H9 (cell line): ENCODE measurements around the gene TBCEL. TPM values are rescaled to one million over a fixed set of nuclear protein-coding genes. Genes with fewer than 3 reads are reported as not detected.

Source experiments
- DNase-seq: peaks from one replicate; pipeline ENCODE4 v3.0.0-alpha.2; 2017
- H2AFZ ChIP-seq: one replicate; pipeline ENCODE4 v1.6.1; 2013; ENCODE audit warnings: mild to moderate bottlenecking, low read length, control low read depth, moderate library complexity
- H2AK5ac ChIP-seq: 2 replicates; pipeline ENCODE4 v1.6.1; 2013; ENCODE audit warnings: low read length, control low read depth, mixed read lengths; ENCODE audit not compliant: insufficient read length
- H2BK120ac ChIP-seq: one replicate; pipeline ENCODE4 v1.6.1; 2013; ENCODE audit warnings: low read depth, mild to moderate bottlenecking, low read length, control low read depth, inconsistent platforms; ENCODE audit not compliant: poor library complexity, severe bottlenecking
- H2BK12ac ChIP-seq: 2 replicates; pipeline ENCODE4 v1.6.1; 2013; ENCODE audit warnings: low read length, control low read depth, mixed read lengths, low read depth; ENCODE audit not compliant: insufficient read length
- H2BK15ac ChIP-seq: 2 replicates; pipeline ENCODE4 v1.6.1; 2013; ENCODE audit warnings: low read depth, low read length, control low read depth
- H2BK20ac ChIP-seq: one replicate; pipeline ENCODE4 v1.6.1; 2013; ENCODE audit warnings: low read depth, mild to moderate bottlenecking, low read length, control low read depth, inconsistent platforms; ENCODE audit not compliant: poor library complexity, severe bottlenecking
- H2BK5ac ChIP-seq: 2 replicates; pipeline ENCODE4 v1.6.1; 2013; ENCODE audit warnings: low read length, control low read depth, mixed read lengths; ENCODE audit not compliant: insufficient read length
- H3K14ac ChIP-seq: 2 replicates; pipeline ENCODE4 v1.6.1; 2013; ENCODE audit warnings: low read length, control low read depth; ENCODE audit not compliant: insufficient read depth
- H3K18ac ChIP-seq: 2 replicates; pipeline ENCODE4 v1.6.1; 2013; ENCODE audit warnings: low read depth, mild to moderate bottlenecking, mixed read lengths, low read length, control low read depth; ENCODE audit not compliant: insufficient read length
- H3K23ac ChIP-seq: 2 replicates; pipeline ENCODE4 v1.6.1; 2013; ENCODE audit warnings: low read length, control low read depth, mixed read lengths, low read depth; ENCODE audit not compliant: insufficient read length
- H3K23me2 ChIP-seq: 2 replicates; pipeline ENCODE4 v1.6.1; 2013; ENCODE audit warnings: low read depth, mild to moderate bottlenecking, mixed read lengths, low read length, control low read depth; ENCODE audit not compliant: insufficient read length, poor library complexity, severe bottlenecking
- H3K27ac ChIP-seq: 2 replicates; pipeline ENCODE4 v1.5.1; 2013; ENCODE audit warnings: low read length, control low read depth, mixed read lengths, low read depth; ENCODE audit not compliant: insufficient read length
- H3K27me3 ChIP-seq: 2 replicates; pipeline ENCODE4 v1.6.1; 2013; ENCODE audit warnings: low read length, control low read depth, inconsistent platforms; ENCODE audit not compliant: insufficient read depth
- H3K4ac ChIP-seq: 2 replicates; pipeline ENCODE4 v1.6.1; 2013; ENCODE audit warnings: low read depth, mild to moderate bottlenecking, control low read depth, inconsistent platforms, low read length, moderate library complexity
- H3K4me1 ChIP-seq: 2 replicates; pipeline ENCODE4 v1.6.1; 2013; ENCODE audit warnings: low read length, control low read depth, inconsistent platforms; ENCODE audit not compliant: insufficient read depth
- H3K4me2 ChIP-seq: 2 replicates; pipeline ENCODE4 v1.6.1; 2013; ENCODE audit warnings: low read length, control low read depth, mixed read lengths; ENCODE audit not compliant: insufficient read length, insufficient read depth
- H3K56ac ChIP-seq: 2 replicates; pipeline ENCODE4 v1.6.1; 2013; ENCODE audit warnings: low read depth, mild to moderate bottlenecking, mixed read lengths, low read length, control low read depth; ENCODE audit not compliant: insufficient read length
- H3K79me1 ChIP-seq: 2 replicates; pipeline ENCODE4 v1.6.1; 2013; ENCODE audit warnings: low read depth, mild to moderate bottlenecking, moderate library complexity, low read length, control low read depth, inconsistent platforms; ENCODE audit not compliant: insufficient read depth, poor library complexity, severe bottlenecking
- H3K79me2 ChIP-seq: 2 replicates; pipeline ENCODE4 v1.6.1; 2013; ENCODE audit warnings: low read length, control low read depth, inconsistent platforms; ENCODE audit not compliant: insufficient read depth
- H3K9ac ChIP-seq: 2 replicates; pipeline ENCODE4 v1.6.1; 2013; ENCODE audit warnings: low read length, control low read depth, mixed read lengths; ENCODE audit not compliant: insufficient read length; ENCODE audit errors: extremely low read depth
- H3K9me3 ChIP-seq: one replicate; pipeline ENCODE4 v1.6.1; 2013; ENCODE audit warnings: low read depth, low read length, inconsistent platforms; ENCODE audit not compliant: control insufficient read depth
- H3T11ph ChIP-seq: one replicate; pipeline ENCODE4 v1.6.1; 2013; ENCODE audit warnings: mild to moderate bottlenecking, low read length, control low read depth, inconsistent platforms
- H4K20me1 ChIP-seq: one replicate; pipeline ENCODE4 v1.6.1; 2013; ENCODE audit not compliant: control insufficient read depth, insufficient read length, insufficient read depth
- H4K5ac ChIP-seq: 2 replicates; pipeline ENCODE4 v1.6.1; 2013; ENCODE audit warnings: low read depth, mild to moderate bottlenecking, mixed read lengths, low read length, control low read depth; ENCODE audit not compliant: insufficient read length
- H4K8ac ChIP-seq: replicated peaks from 2 replicates; pipeline ENCODE4 v1.6.1; 2013; ENCODE audit warnings: low read length, control low read depth, mixed read lengths, low read depth; ENCODE audit not compliant: insufficient read length
- H4K91ac ChIP-seq: 2 replicates; pipeline ENCODE4 v1.6.1; 2013; ENCODE audit warnings: low read depth, mild to moderate bottlenecking, moderate library complexity, mixed read lengths, low read length, control low read depth; ENCODE audit not compliant: insufficient read length
- H3K27ac Mint-ChIP-seq, 3 experiments: 2 replicates in 2 of 3; 3 replicates in 1 of 3; pipeline ENCODE4 v1.8.0; 2020 to 2021; ENCODE audit warnings: mixed read lengths in 3 of 3, mild to moderate bottlenecking in 1 of 3, moderate library complexity in 1 of 3
- H3K27me3 Mint-ChIP-seq: 2 replicates; pipeline ENCODE4 v1.8.0; 2021; ENCODE audit warnings: low read depth, mild to moderate bottlenecking, moderate library complexity, mixed read lengths
- H3K36me3 Mint-ChIP-seq, 3 experiments: 2 replicates in 2 of 3; 3 replicates in 1 of 3; pipeline ENCODE4 v1.8.0; 2020 to 2021; ENCODE audit warnings: low read depth in 3 of 3, mixed read lengths in 3 of 3; ENCODE audit not compliant: insufficient read depth in 1 of 3
- H3K4me1 Mint-ChIP-seq, 2 experiments: 2 replicates each; pipeline ENCODE4 v1.8.0; 2020; ENCODE audit warnings: mixed read lengths in 2 of 2
- H3K4me3 Mint-ChIP-seq, 2 experiments: 2 replicates in 1 of 2; 3 replicates in 1 of 2; pipeline ENCODE4 v1.8.0; 2020 to 2021; ENCODE audit warnings: mild to moderate bottlenecking in 2 of 2, mixed read lengths in 2 of 2, moderate library complexity in 1 of 2
- H3K9me3 Mint-ChIP-seq, 2 experiments: 2 replicates in 1 of 2; 3 replicates in 1 of 2; pipeline ENCODE4 v1.8.0; 2020; ENCODE audit warnings: mild to moderate bottlenecking in 2 of 2, mixed read lengths in 2 of 2, moderate library complexity in 1 of 2
- WGBS: extraction: QIAGEN DNeasy Blood & Tissue Kit; methylation state at CpG from one replicate; pipeline ENCODE4 v1.1.7; 2013; ENCODE audit warnings: missing lambda C conversion rate, low lambda C conversion rate, mixed read lengths; ENCODE audit not compliant: insufficient read length; ENCODE audit errors: extremely low coverage; 5-methylcytosine and 5-hydroxymethylcytosine counted together
- total RNA-seq: library from RNA; stranded (reverse); gene quantifications from 2 replicates; pipeline ENCODE4 v1.2.1, GENCODE V29; 2021
- TF ChIP-seq, protein P1 (sequence below): fragments of 200-600 bp; sonication (generic); conservative IDR thresholded peaks from 3 replicates; pipeline ENCODE4 v1.8.0; 2021; ENCODE audit warnings: antibody characterized with exemption, mild to moderate bottlenecking

The TBCEL gene
- total RNA-seq, 1 experiment from 2014 or later, result 17.3 TPM

DNA sequence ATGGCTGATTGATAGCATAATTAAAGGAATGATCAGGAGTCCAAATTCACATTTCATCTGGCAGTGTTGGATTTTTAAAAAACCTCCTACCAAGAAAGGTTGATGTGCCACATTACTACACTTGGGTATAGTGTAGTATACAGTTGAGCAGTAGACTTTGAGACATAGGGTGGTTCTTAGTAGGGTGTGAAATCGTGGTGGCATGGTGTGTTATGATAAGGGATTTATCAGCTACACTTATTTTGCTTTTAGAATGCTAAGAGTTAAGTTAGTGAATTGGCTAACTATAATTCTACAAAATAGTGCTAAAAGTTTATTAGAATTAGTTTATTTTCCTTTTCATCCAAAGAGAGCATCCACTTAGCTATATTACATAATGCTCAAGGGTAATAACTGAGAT is 13.1 kb downstream of the TBCEL start:
- Histone ChIP-seq H3K27me3 (no peaks in the 10 kb centered on the region), H2AK5ac (no peak overlapping the region), H3K9me3 (no peaks in the 10 kb centered on the region), H3K56ac (no peak overlapping the region), H3K14ac (no peak overlapping the region), H2BK15ac (no peak overlapping the region), H4K5ac (no peak overlapping the region), H2BK120ac (no peak overlapping the region), H3K27ac (no peak overlapping the region), H3K79me2 (peaks cover 2% of the 10 kb centered on the region; the same call in 1 of the 2 replicates), H4K20me1 (no peaks in the 10 kb centered on the region), H2BK12ac (no peak overlapping the region), H3K18ac (no peak overlapping the region), H3K4me2 (no peak overlapping the region), H4K91ac (no peak overlapping the region), H2AFZ (no peak overlapping the region), H4K8ac (no peak overlapping the region), H3K23ac (no peak overlapping the region), H3K9ac (no peak overlapping the region), H3T11ph (no peak overlapping the region), H3K4me1 (peaks cover 11% of the 10 kb centered on the region; the same call in 1 of the 2 replicates), H2BK5ac (no peak overlapping the region), H3K79me1 (no peaks in the 10 kb centered on the region), H3K23me2 (no peaks in the 10 kb centered on the region), H3K4ac (no peak overlapping the region), H2BK20ac (no peak overlapping the region)
- Mint-ChIP-seq H3K4me1 (peaks cover 44 to 49% of the 10 kb centered on the region in 2 experiments), H3K27me3 (no peaks in the 10 kb centered on the region), H3K36me3 (no peaks in the 10 kb centered on the region), H3K27ac (no peak overlapping the region), H3K4me3 (no peak overlapping the region), H3K9me3 (no peaks in the 10 kb centered on the region)
- no peak for DNase-seq
- TF ChIP-seq, protein P1, sequence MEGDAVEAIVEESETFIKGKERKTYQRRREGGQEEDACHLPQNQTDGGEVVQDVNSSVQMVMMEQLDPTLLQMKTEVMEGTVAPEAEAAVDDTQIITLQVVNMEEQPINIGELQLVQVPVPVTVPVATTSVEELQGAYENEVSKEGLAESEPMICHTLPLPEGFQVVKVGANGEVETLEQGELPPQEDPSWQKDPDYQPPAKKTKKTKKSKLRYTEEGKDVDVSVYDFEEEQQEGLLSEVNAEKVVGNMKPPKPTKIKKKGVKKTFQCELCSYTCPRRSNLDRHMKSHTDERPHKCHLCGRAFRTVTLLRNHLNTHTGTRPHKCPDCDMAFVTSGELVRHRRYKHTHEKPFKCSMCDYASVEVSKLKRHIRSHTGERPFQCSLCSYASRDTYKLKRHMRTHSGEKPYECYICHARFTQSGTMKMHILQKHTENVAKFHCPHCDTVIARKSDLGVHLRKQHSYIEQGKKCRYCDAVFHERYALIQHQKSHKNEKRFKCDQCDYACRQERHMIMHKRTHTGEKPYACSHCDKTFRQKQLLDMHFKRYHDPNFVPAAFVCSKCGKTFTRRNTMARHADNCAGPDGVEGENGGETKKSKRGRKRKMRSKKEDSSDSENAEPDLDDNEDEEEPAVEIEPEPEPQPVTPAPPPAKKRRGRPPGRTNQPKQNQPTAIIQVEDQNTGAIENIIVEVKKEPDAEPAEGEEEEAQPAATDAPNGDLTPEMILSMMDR, result no peak
- WGBS, result no CpG with 5 or more reads among the region's 1 CpG
